HepG2 (cell line): ENCODE measurements around the gene MEX3A. TPM values are rescaled to one million over a fixed set of nuclear protein-coding genes. Genes with fewer than 3 reads are reported as not detected.
A peak's percentile ranks its signal among the peaks of the same experiment; 100 is the strongest.

ENCODE experiments used
- GABPB1 ChIP-seq: IDR thresholded peaks from 2 replicates; pipeline ENCODE4 v1.6.1; 2016; ENCODE audit warnings: mild to moderate bottlenecking, missing genetic modification reagents, moderate library complexity, missing compliant biosample characterization
- NFIB ChIP-seq: sonication (generic); formaldehyde crosslinking; IDR thresholded peaks from 2 replicates; pipeline ENCODE4 v1.9.0; 2021; ENCODE audit warnings: missing genetic modification reagents, mild to moderate bottlenecking, borderline replicate concordance
- PAXIP1 ChIP-seq: sonication (generic); formaldehyde crosslinking; conservative IDR thresholded peaks from 2 replicates; pipeline ENCODE4 v1.4.0; 2020; ENCODE audit warnings: mild to moderate bottlenecking, missing genetic modification reagents, moderate library complexity
- PREB ChIP-seq: sonication (generic); formaldehyde crosslinking; IDR thresholded peaks from 2 replicates; pipeline ENCODE4 v1.4.0; 2020; ENCODE audit warnings: missing genetic modification reagents
- SMAD1 ChIP-seq: sonication (generic); formaldehyde crosslinking; IDR thresholded peaks from 2 replicates; pipeline ENCODE4 v1.4.0; 2020; ENCODE audit warnings: missing genetic modification reagents, low read depth, mild to moderate bottlenecking, borderline replicate concordance
- SOX6 ChIP-seq, 2 experiments: fragments of 450-650 bp in 1 of 2; sonication (generic) in 1 of 2; formaldehyde crosslinking in 1 of 2; IDR thresholded peaks; 2 replicates each; pipeline versions ENCODE4 v1.4.0 to v1.6.1; 2017 to 2020; ENCODE audit warnings: antibody characterized with exemption in 1 of 2, mild to moderate bottlenecking in 1 of 2, missing genetic modification reagents in 1 of 2
- TARDBP ChIP-seq: sonication (generic); formaldehyde crosslinking; IDR thresholded peaks from 2 replicates; pipeline ENCODE4 v1.8.0; 2022; ENCODE audit warnings: mild to moderate bottlenecking, missing genetic modification reagents
- TEAD3 ChIP-seq: optimal IDR thresholded peaks from 2 replicates; pipeline ENCODE3; 2016; ENCODE audit warnings: borderline replicate concordance
- TFDP2 ChIP-seq: sonication (generic); formaldehyde crosslinking; IDR thresholded peaks from 2 replicates; pipeline ENCODE4 v1.4.0; 2020; ENCODE audit warnings: missing genetic modification reagents
- THAP7 ChIP-seq: sonication (generic); formaldehyde crosslinking; IDR thresholded peaks from 2 replicates; pipeline ENCODE4 v1.8.1; 2023; ENCODE audit warnings: mild to moderate bottlenecking, missing genetic modification reagents
- ZFP91 ChIP-seq: sonication (generic); formaldehyde crosslinking; IDR thresholded peaks from 2 replicates; pipeline ENCODE4 v1.9.0; 2022; ENCODE audit warnings: missing genetic modification reagents, mild to moderate bottlenecking, borderline replicate concordance
- ZMAT3 ChIP-seq: sonication (generic); formaldehyde crosslinking; conservative IDR thresholded peaks from 2 replicates; pipeline ENCODE4 v1.7.0; 2021; ENCODE audit warnings: missing genetic modification reagents
- ZNF180 ChIP-seq: sonication (generic); formaldehyde crosslinking; IDR thresholded peaks from 2 replicates; pipeline ENCODE4 v1.4.0; 2020; ENCODE audit warnings: low read depth, missing genetic modification reagents, borderline replicate concordance
- ZNF205 ChIP-seq: IDR thresholded peaks from 2 replicates; pipeline ENCODE4 v1.6.1; 2018; ENCODE audit warnings: missing biosample characterization, missing genetic modification reagents
- ZNF263 ChIP-seq: sonication (generic); formaldehyde crosslinking; IDR thresholded peaks from 2 replicates; pipeline ENCODE4 v1.4.0; 2020; ENCODE audit warnings: missing genetic modification reagents
- ZNF792 ChIP-seq: IDR thresholded peaks from 2 replicates; pipeline ENCODE4 v1.6.1; 2016
- ZXDC ChIP-seq: sonication (generic); formaldehyde crosslinking; IDR thresholded peaks from 2 replicates; pipeline ENCODE4 v1.5.0; 2020; ENCODE audit warnings: mild to moderate bottlenecking, missing genetic modification reagents
- polyA plus RNA-seq, 8 experiments: library from polyadenylated mRNA; depleted of rRNA in 3 of 8; stranded (reverse) in 7 of 8; unstranded in 1 of 8; fragments of >200 nt; fragmentation: Illumina TruSeq in 4 of 8; extraction: Trizol in 4 of 8; gene quantifications; 2 replicates each; pipeline versions ENCODE4 v1.2.1 to v1.2.3, GENCODE V29; 2011 to 2016; ENCODE audit warnings: low read depth in 4 of 8, missing spikeins in 1 of 8, mixed read lengths in 1 of 8; ENCODE audit not compliant: insufficient read depth in 1 of 8
- total RNA-seq, 5 experiments: library from RNA; depleted of rRNA; stranded (reverse); fragments of >200 nt; fragmentation: Illumina TruSeq; extraction: Trizol; gene quantifications; 2 replicates each; pipeline ENCODE4 v1.2.3, GENCODE V29; 2016; ENCODE audit warnings: low read depth in 1 of 5

Gene MEX3A
- total and polyA plus RNA-seq, 2 of the 13 experiments (the other 11 are each of a cell fraction or from before 2014, with no cell fraction given): 7.6 to 9.1 TPM

GRCh38 chr1:156114919-156115513 lies 32.8 kb upstream of the MEX3A start (continued):
- 0 out of 2 replicates have a peak, but pooled peaks have one; percentile 31 for TF ChIP-seq ZMAT3 (CRISPR knock-in tag)
- no peak for TF ChIP-seq PREB (CRISPR knock-in tag)
- no peak for TF ChIP-seq NFIB (CRISPR knock-in tag)
- TF ChIP-seq THAP7: no peak
- TF ChIP-seq ZFP91 (CRISPR knock-in tag): peak; percentile 3; the same call in 1 of the 2 replicates
- TF ChIP-seq GABPB1: peak; percentile 49; the same call in 1 of the 2 replicates
- peak; percentile 3 for TF ChIP-seq TEAD3 (CRISPR knock-in tag)
- no peak for TF ChIP-seq ZNF180 (CRISPR knock-in tag)
- no peak for TF ChIP-seq ZNF205 (CRISPR knock-in tag)
- peak; percentile 8; the same call in 1 of the 2 replicates for TF ChIP-seq ZXDC
- peak; percentile 36; the same call in 1 of the 2 replicates for TF ChIP-seq ZNF263 (CRISPR knock-in tag)
- 0 out of 2 replicates have a peak, but pooled peaks have one; percentile 4 for TF ChIP-seq SMAD1
- TF ChIP-seq ZNF792 (CRISPR knock-in tag): peak; percentile 32
- 0 out of 2 replicates have a peak, but pooled peaks have one; percentile 24 for TF ChIP-seq TFDP2 (CRISPR knock-in tag)
- TF ChIP-seq TARDBP: 0 out of 2 replicates have a peak, but pooled peaks have one; percentile 9
- no peak for TF ChIP-seq SOX6 (IDR thresholded peaks at IDR 0.05)
- 0 out of 2 replicates have a peak, but pooled peaks have one; percentile 4 for TF ChIP-seq SOX6 (CRISPR knock-in tag; IDR thresholded peaks at IDR 0.05)
- TF ChIP-seq PAXIP1 (CRISPR knock-in tag): 0 out of 2 replicates have a peak, but pooled peaks have one; percentile 5
